IMR-90 (cell line): ENCODE results near the gene GNAO1. TPM values are rescaled to one million over a fixed set of nuclear protein-coding genes. Genes with fewer than 3 reads are reported as not detected.

Experiments
- ATAC-seq: fragments of 200-7000 bp; cut with Tn5 transposase; 2 replicates; pipeline ENCODE4 v1.9.1; 2020; ENCODE audit warnings: low read depth, mild to moderate bottlenecking, moderate library complexity
- BruUV-seq: library from RNA; stranded (reverse); fragments of 400-500 nt; replicated peaks from 2 replicates; lab custom pipeline; 2021; lab: Mats Ljungman, UMichigan
- CTCF ChIA-PET: fragments of 300-600 bp; formaldehyde crosslinking; extraction: SDS; loops from one replicate; lab custom pipeline; 2021; ENCODE audit warnings: antibody characterized with exemption; lab: Yijun Ruan, JAX
- POLR2A ChIA-PET: fragments of 300-600 bp; sonication (Branson Sonifier 250); formaldehyde crosslinking; loops from one replicate; lab custom pipeline; 2022; ENCODE audit warnings: antibody characterized with exemption; ENCODE audit not compliant: unreplicated experiment; lab: Charles Lee
- DNase-seq: peaks from one replicate; pipeline ENCODE4 v3.0.0; 2013
- H2AFZ ChIP-seq: replicated peaks from 2 replicates; pipeline ENCODE3; 2013; ENCODE audit warnings: low read length, mild to moderate bottlenecking; ENCODE audit not compliant: poor library complexity
- H2AK5ac ChIP-seq: 2 replicates; pipeline ENCODE4 v1.6.1; 2013; ENCODE audit warnings: low read depth, low read length, inconsistent platforms
- H2AK9ac ChIP-seq: replicated peaks from 2 replicates; pipeline ENCODE3; 2013; ENCODE audit warnings: mild to moderate bottlenecking, low read depth, low read length, moderate library complexity; ENCODE audit not compliant: poor library complexity
- H2BK120ac ChIP-seq: 2 replicates; pipeline ENCODE4 v1.6.1; 2013; ENCODE audit warnings: low read depth, low read length, inconsistent platforms
- H2BK15ac ChIP-seq: 3 replicates; pipeline ENCODE4 v1.6.1; 2013; ENCODE audit warnings: low read depth, low read length, inconsistent platforms
- H2BK20ac ChIP-seq: 2 replicates; pipeline ENCODE4 v1.6.1; 2013; ENCODE audit warnings: low read depth, mild to moderate bottlenecking, inconsistent platforms, low read length, moderate library complexity
- H2BK5ac ChIP-seq: 2 replicates; pipeline ENCODE4 v1.6.1; 2013; ENCODE audit warnings: mild to moderate bottlenecking, low read depth, low read length, inconsistent platforms; ENCODE audit not compliant: poor library complexity, severe bottlenecking
- H3K14ac ChIP-seq: replicated peaks from 2 replicates; pipeline ENCODE4 v1.6.1; 2013; ENCODE audit warnings: low read depth, low read length, inconsistent platforms
- H3K18ac ChIP-seq: 2 replicates; pipeline ENCODE4 v1.6.1; 2013; ENCODE audit warnings: low read depth, low read length, control low read depth
- H3K23ac ChIP-seq: 2 replicates; pipeline ENCODE4 v1.6.1; 2013; ENCODE audit warnings: low read depth, low read length, inconsistent platforms
- H3K27ac ChIP-seq: 2 replicates; pipeline ENCODE4 v1.5.1; 2013; ENCODE audit warnings: mild to moderate bottlenecking, control low read depth, low read length; ENCODE audit not compliant: insufficient read depth
- H3K27me3 ChIP-seq: 2 replicates; pipeline ENCODE4 v1.6.1; 2013; ENCODE audit warnings: low read length; ENCODE audit not compliant: control insufficient read depth, insufficient read depth
- H3K36me3 ChIP-seq: 2 replicates; pipeline ENCODE4 v1.6.1; 2013; ENCODE audit warnings: low read length, mixed read lengths; ENCODE audit not compliant: control insufficient read depth, insufficient read depth
- H3K4ac ChIP-seq: 2 replicates; pipeline ENCODE4 v1.6.1; 2013; ENCODE audit warnings: low read depth, low read length, inconsistent platforms
- H3K4me1 ChIP-seq: 2 replicates; pipeline ENCODE4 v1.6.1; 2013; ENCODE audit warnings: low read length, mixed read lengths; ENCODE audit not compliant: control insufficient read depth, insufficient read depth
- H3K4me2 ChIP-seq: 2 replicates; pipeline ENCODE4 v1.6.1; 2013; ENCODE audit warnings: low read depth, mild to moderate bottlenecking, control low read depth, low read length, moderate library complexity
- H3K4me3 ChIP-seq: 2 replicates; pipeline ENCODE4 v1.5.1; 2013; ENCODE audit warnings: low read depth, mild to moderate bottlenecking, control low read depth, low read length, moderate library complexity; ENCODE audit not compliant: insufficient read depth
- H3K56ac ChIP-seq: 2 replicates; pipeline ENCODE4 v1.6.1; 2013; ENCODE audit warnings: low read length, inconsistent platforms; ENCODE audit not compliant: insufficient read depth; ENCODE audit errors: extremely low read depth
- H3K79me1 ChIP-seq, 2 experiments: 2 replicates each; pipeline ENCODE4 v1.6.1; 2013; ENCODE audit warnings: low read length in 2 of 2, inconsistent platforms in 1 of 2, low read depth in 1 of 2
- H3K9ac ChIP-seq: 2 replicates; pipeline ENCODE4 v1.6.1; 2013; ENCODE audit warnings: low read depth, low read length, control low read depth
- H3K9me1 ChIP-seq: 2 replicates; pipeline ENCODE4 v1.6.1; 2013; ENCODE audit warnings: low read length, inconsistent platforms; ENCODE audit not compliant: insufficient read depth
- H3K9me3 ChIP-seq: 2 replicates; pipeline ENCODE4 v1.6.1; 2013; ENCODE audit warnings: low read length; ENCODE audit not compliant: control insufficient read depth, insufficient read depth
- H4K20me1 ChIP-seq: 2 replicates; pipeline ENCODE4 v1.6.1; 2013; ENCODE audit warnings: low read length, inconsistent platforms; ENCODE audit not compliant: insufficient read depth
- H4K5ac ChIP-seq: 2 replicates; pipeline ENCODE4 v1.6.1; 2013; ENCODE audit warnings: mild to moderate bottlenecking, low read depth, low read length, control low read depth
- H4K8ac ChIP-seq, 2 experiments: 2 replicates each; pipeline ENCODE4 v1.6.1; 2013; ENCODE audit warnings: low read depth in 2 of 2, low read length in 2 of 2, control low read depth in 1 of 2, inconsistent platforms in 1 of 2
- H4K91ac ChIP-seq: 2 replicates; pipeline ENCODE4 v1.6.1; 2013; ENCODE audit warnings: low read depth, low read length, inconsistent platforms; ENCODE audit not compliant: insufficient read depth
- CEBPB ChIP-seq: IDR thresholded peaks from 2 replicates; pipeline ENCODE4 v1.6.1; 2012; ENCODE audit warnings: low read depth, low read length, improper control_type of control experiment
- MXI1 ChIP-seq: IDR thresholded peaks from 2 replicates; pipeline ENCODE4 v1.6.1; 2012; ENCODE audit warnings: low read depth, mild to moderate bottlenecking, low read length, moderate library complexity, borderline replicate concordance
- NFE2L2 ChIP-seq: fragments of 150-350 bp; IDR thresholded peaks from 2 replicates; pipeline ENCODE4 v1.6.1; 2016; ENCODE audit warnings: low read depth, mild to moderate bottlenecking, low read length
- POLR2A ChIP-seq: IDR thresholded peaks from 2 replicates; pipeline ENCODE4 v1.6.1; 2012; ENCODE audit warnings: mild to moderate bottlenecking, low read depth, low read length
- SMC3 ChIP-seq: fragments of 150-350 bp; IDR thresholded peaks from 2 replicates; pipeline ENCODE4 v1.6.1; 2016; ENCODE audit warnings: low read depth, mild to moderate bottlenecking, antibody characterized with exemption, low read length, moderate library complexity
- USF2 ChIP-seq: fragments of 150-350 bp; IDR thresholded peaks from 2 replicates; pipeline ENCODE4 v1.6.1; 2017; ENCODE audit warnings: mild to moderate bottlenecking, antibody characterized with exemption, low read length, low read depth
- WGBS, 2 experiments: methylation state at CpG; one replicate each; pipeline versions ENCODE4 v1.1.5 to v1.1.7; 2013; ENCODE audit warnings: missing lambda C conversion rate in 2 of 2; ENCODE audit not compliant: insufficient read length in 1 of 2; ENCODE audit errors: extremely low coverage in 2 of 2; 5-methylcytosine and 5-hydroxymethylcytosine counted together
- dilution Hi-C: fragments of 300-500 bp; cut with HindIII; formaldehyde crosslinking; loops from one replicate; pipeline ENCODE4 v1.14.3; 2018; ENCODE audit warnings: low sequenced_read_pairs; ENCODE audit not compliant: unreplicated experiment
- in situ Hi-C: fragments of 300-500 bp; cut with MboI; formaldehyde crosslinking; loops from 3 replicates; pipeline ENCODE4 v1.14.3; 2019; ENCODE audit warnings: low sequenced_read_pairs, inconsistent platforms, mixed read lengths
- intact Hi-C: fragments of 100-400 bp; cut with micrococcal nuclease; formaldehyde crosslinking; loops from 2 replicates; pipeline ENCODE4 v1.10.0; 2022
- polyA plus RNA-seq, 3 experiments: library from polyadenylated mRNA; depleted of rRNA; stranded (reverse); fragments of >200 nt; gene quantifications; 2 replicates each; pipeline ENCODE4 v1.2.3, GENCODE V29; 2012; ENCODE audit warnings: low replicate concordance in 1 of 3
- total RNA-seq: library from RNA; depleted of rRNA; stranded (reverse); fragments of >200 nt; gene quantifications from 2 replicates; pipeline ENCODE4 v1.2.3, GENCODE V29; 2012

Gene GNAO1
- total and polyA plus RNA-seq, 2 of the 4 experiments (the other 2 are of a cell fraction) = under 0.01 to 0.07 TPM

- no peak for TF ChIP-seq USF2
These were observed 150.5 kb downstream of the GNAO1 start (continued) for GRCh38 chr16:56341656-56342399.

GRCh38 chr16:56343661-56344517 lies 152.6 kb downstream of the GNAO1 start:
- Histone ChIP-seq H3K27ac (no peak overlapping the region), H3K4me3 (no peak overlapping the region), H3K27me3 (no peaks in the 10 kb centered on the region; the same call in 1 of the 2 replicates), H3K79me1 (no peaks in the 10 kb centered on the region), H2AK5ac (no peak overlapping the region), H3K23ac (no peak overlapping the region), H3K9me1 (no peaks in the 10 kb centered on the region), H3K4me1 (peaks cover 2% of the 10 kb centered on the region; the same call in 1 of the 2 replicates), H3K9ac (no peak overlapping the region), H2BK15ac (no peak overlapping the region), H2AFZ (peak overlapping the region; percentile 14), H2BK120ac (no peak overlapping the region), H2BK5ac (no peak overlapping the region), H3K4ac (no peak overlapping the region), H4K20me1 (no peaks in the 10 kb centered on the region), H3K18ac (no peak overlapping the region), H3K56ac (no peak overlapping the region), H3K9me3 (no peaks in the 10 kb centered on the region), H3K4me2 (no peak overlapping the region), H4K91ac (no peak overlapping the region), H3K14ac (no peak overlapping the region), H4K5ac (no peak overlapping the region), H2BK20ac (no peak overlapping the region), H3K36me3 (no peaks in the 10 kb centered on the region), H2AK9ac (peak overlapping the region; percentile 20), H4K8ac (no peak overlapping the region)
- no peak for TF ChIP-seq MXI1
- TF ChIP-seq NFE2L2 = no peak
- no peak for TF ChIP-seq POLR2A
- TF ChIP-seq SMC3 = no peak
- TF ChIP-seq CEBPB = no peak
- in situ Hi-C loops = no loop called here
- ChIA-PET POLR2A (no interaction called here), CTCF (interaction anchor here (0.7 kb wide), 1 partner anchor 12 kb away, joined by 3 read pairs; no protein-coding TSS in a partner anchor)
- BruUV-seq = no TSS peak
- 86% methylated on average over 10 of the region's 27 CpGs; no CpG with 5 or more reads in 1 of the 2 experiments for WGBS, 2 experiments
- intact Hi-C loops = no loop called here
- ATAC-seq (no peak), DNase-seq (no peak)
- dilution Hi-C loops = no loop called here
